ENCODE results near the gene MKI67.

MKI67 gene

DNA sequence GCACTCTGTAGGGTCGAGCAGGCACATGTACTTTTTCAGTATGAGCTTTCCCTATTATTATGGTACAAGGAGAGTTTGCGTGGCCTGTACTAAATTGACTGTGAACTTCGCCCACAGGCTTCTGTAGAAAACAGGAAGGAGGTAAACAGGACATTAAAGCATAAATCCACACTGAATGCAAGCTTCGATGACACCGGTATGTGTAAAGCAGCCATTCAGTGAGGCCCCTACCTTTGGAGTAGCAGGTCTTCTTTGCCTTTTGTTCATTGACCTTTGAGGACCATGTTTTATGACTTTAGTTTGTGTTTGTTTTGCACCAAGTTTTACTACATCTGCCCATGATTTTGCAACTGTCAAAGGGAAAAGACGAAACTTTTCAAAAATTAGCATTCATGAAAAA is 14.5 kb downstream of the MKI67 start:
- Histone ChIP-seq H3K4me1 (ENCODE audit: low read length) (no peaks in the 10 kb centered on the region), H3K9me2 (replicated peaks; ENCODE audit: insufficient read depth, low read length) (no peaks in the 10 kb centered on the region), H3K27ac (ENCODE audit: low read length) (no peak overlapping the region), H3K4me3 (ENCODE audit: low read length) (no peak overlapping the region), H3K36me3 (replicated peaks; ENCODE audit: insufficient read depth, low read length) (peaks cover 76% of the 10 kb centered on the region), H3K27me3 (replicated peaks; ENCODE audit: insufficient read depth, low read length) (no peaks in the 10 kb centered on the region), H3F3A (ENCODE audit: insufficient read depth, low read length) (no peaks in the 10 kb centered on the region), H4K20me1 (ENCODE audit: insufficient read depth, low read length) (peaks cover 5% of the 10 kb centered on the region; the same call in 1 of the 2 replicates), H3K79me2 (ENCODE audit: low read length) (peaks cover 95% of the 10 kb centered on the region), H3K9me3 (replicated peaks; ENCODE audit: insufficient read depth, low read length) (no peaks in the 10 kb centered on the region), H2AFZ (ENCODE audit: low read length) (no peak overlapping the region), H3K9ac (ENCODE audit: low read length) (no peak overlapping the region), H3K4me2 (ENCODE audit: low read depth, low read length) (no peak overlapping the region)
- DNase-seq, result no peak
- no peak for TF ChIP-seq EZH2 (optimal IDR thresholded peaks at IDR 0.05; ENCODE audit: low read depth, low read length)
- TF ChIP-seq, protein P1, sequence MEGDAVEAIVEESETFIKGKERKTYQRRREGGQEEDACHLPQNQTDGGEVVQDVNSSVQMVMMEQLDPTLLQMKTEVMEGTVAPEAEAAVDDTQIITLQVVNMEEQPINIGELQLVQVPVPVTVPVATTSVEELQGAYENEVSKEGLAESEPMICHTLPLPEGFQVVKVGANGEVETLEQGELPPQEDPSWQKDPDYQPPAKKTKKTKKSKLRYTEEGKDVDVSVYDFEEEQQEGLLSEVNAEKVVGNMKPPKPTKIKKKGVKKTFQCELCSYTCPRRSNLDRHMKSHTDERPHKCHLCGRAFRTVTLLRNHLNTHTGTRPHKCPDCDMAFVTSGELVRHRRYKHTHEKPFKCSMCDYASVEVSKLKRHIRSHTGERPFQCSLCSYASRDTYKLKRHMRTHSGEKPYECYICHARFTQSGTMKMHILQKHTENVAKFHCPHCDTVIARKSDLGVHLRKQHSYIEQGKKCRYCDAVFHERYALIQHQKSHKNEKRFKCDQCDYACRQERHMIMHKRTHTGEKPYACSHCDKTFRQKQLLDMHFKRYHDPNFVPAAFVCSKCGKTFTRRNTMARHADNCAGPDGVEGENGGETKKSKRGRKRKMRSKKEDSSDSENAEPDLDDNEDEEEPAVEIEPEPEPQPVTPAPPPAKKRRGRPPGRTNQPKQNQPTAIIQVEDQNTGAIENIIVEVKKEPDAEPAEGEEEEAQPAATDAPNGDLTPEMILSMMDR (IDR thresholded peaks at IDR 0.05; ENCODE audit: low read length), result no peak
- TF ChIP-seq EZH2phosphoT487 (IDR thresholded peaks at IDR 0.05; ENCODE audit: low read length), result no peak

- H3K27ac ChIP-seq (ENCODE audit: low read length), result no peak overlapping the region
- H3F3A ChIP-seq (ENCODE audit: insufficient read depth, low read length), result no peaks in the 10 kb centered on the region
- H3K36me3 ChIP-seq (replicated peaks; ENCODE audit: insufficient read depth, low read length), result peaks cover 75% of the 10 kb centered on the region
- TF ChIP-seq, protein P1 (IDR thresholded peaks at IDR 0.05; ENCODE audit: low read length), result no peak
- TF ChIP-seq EZH2phosphoT487 (IDR thresholded peaks at IDR 0.05; ENCODE audit: low read length) (no peak), EZH2 (optimal IDR thresholded peaks at IDR 0.05; ENCODE audit: low read depth, low read length) (no peak)
- no peak overlapping the region for H3K4me3 ChIP-seq (ENCODE audit: low read length)
- peaks cover 95% of the 10 kb centered on the region for H3K79me2 ChIP-seq (ENCODE audit: low read length)
- H3K4me2 ChIP-seq (ENCODE audit: low read depth, low read length), result no peak overlapping the region
- no peak overlapping the region for H2AFZ ChIP-seq (ENCODE audit: low read length)
- H3K9me2 ChIP-seq (replicated peaks; ENCODE audit: insufficient read depth, low read length), result no peaks in the 10 kb centered on the region
- no peak overlapping the region for H3K9ac ChIP-seq (ENCODE audit: low read length)
- no peak for DNase-seq
- peaks cover 5% of the 10 kb centered on the region; the same call in 1 of the 2 replicates for H4K20me1 ChIP-seq (ENCODE audit: insufficient read depth, low read length)
- H3K4me1 ChIP-seq (ENCODE audit: low read length), result no peaks in the 10 kb centered on the region
- no peaks in the 10 kb centered on the region for H3K27me3 ChIP-seq (replicated peaks; ENCODE audit: insufficient read depth, low read length)
- no peaks in the 10 kb centered on the region for H3K9me3 ChIP-seq (replicated peaks; ENCODE audit: insufficient read depth, low read length)
Measured at GRCh38 chr10:128110339-128110738, 15.9 kb downstream of the MKI67 start.

DNA sequence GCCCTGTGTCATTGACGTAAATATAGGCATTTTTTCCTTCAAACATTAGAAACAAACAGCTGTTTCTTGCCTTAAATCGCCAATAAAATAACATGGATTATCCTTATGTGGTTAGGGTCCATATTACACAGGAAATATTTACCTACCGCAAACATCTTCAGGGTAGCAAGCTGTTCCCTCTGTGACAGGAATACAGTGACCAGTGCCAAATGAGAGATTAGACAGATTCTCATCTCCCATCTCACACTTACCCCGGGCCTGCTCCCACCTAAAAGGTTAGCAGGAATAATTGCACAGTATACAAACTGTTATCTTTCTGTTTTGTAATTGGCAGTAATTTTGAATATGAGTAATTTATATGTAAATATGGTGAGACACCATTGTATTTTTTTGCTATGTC is 16.5 kb downstream of the MKI67 start:
- TF ChIP-seq, protein P1 (IDR thresholded peaks at IDR 0.05; ENCODE audit: low read length), result no peak
- TF ChIP-seq EZH2 (optimal IDR thresholded peaks at IDR 0.05; ENCODE audit: low read depth, low read length), result no peak
- no peak for TF ChIP-seq EZH2phosphoT487 (IDR thresholded peaks at IDR 0.05; ENCODE audit: low read length)
- Histone ChIP-seq H3K27ac (ENCODE audit: low read length) (no peak overlapping the region), H4K20me1 (ENCODE audit: insufficient read depth, low read length) (peaks cover 1% of the 10 kb centered on the region; the same call in 1 of the 2 replicates), H3K9me3 (replicated peaks; ENCODE audit: insufficient read depth, low read length) (no peaks in the 10 kb centered on the region), H2AFZ (ENCODE audit: low read length) (no peak overlapping the region), H3F3A (ENCODE audit: insufficient read depth, low read length) (no peaks in the 10 kb centered on the region), H3K27me3 (replicated peaks; ENCODE audit: insufficient read depth, low read length) (no peaks in the 10 kb centered on the region), H3K9ac (ENCODE audit: low read length) (no peak overlapping the region), H3K4me3 (ENCODE audit: low read length) (no peak overlapping the region), H3K9me2 (replicated peaks; ENCODE audit: insufficient read depth, low read length) (no peaks in the 10 kb centered on the region), H3K79me2 (ENCODE audit: low read length) (peaks cover 95% of the 10 kb centered on the region), H3K4me2 (ENCODE audit: low read depth, low read length) (no peak overlapping the region), H3K36me3 (replicated peaks; ENCODE audit: insufficient read depth, low read length) (peaks cover 75% of the 10 kb centered on the region), H3K4me1 (ENCODE audit: low read length) (no peaks in the 10 kb centered on the region)
- DNase-seq, result no peak
